ENCODE results near the gene NINJ1.

NINJ1 gene

DNA sequence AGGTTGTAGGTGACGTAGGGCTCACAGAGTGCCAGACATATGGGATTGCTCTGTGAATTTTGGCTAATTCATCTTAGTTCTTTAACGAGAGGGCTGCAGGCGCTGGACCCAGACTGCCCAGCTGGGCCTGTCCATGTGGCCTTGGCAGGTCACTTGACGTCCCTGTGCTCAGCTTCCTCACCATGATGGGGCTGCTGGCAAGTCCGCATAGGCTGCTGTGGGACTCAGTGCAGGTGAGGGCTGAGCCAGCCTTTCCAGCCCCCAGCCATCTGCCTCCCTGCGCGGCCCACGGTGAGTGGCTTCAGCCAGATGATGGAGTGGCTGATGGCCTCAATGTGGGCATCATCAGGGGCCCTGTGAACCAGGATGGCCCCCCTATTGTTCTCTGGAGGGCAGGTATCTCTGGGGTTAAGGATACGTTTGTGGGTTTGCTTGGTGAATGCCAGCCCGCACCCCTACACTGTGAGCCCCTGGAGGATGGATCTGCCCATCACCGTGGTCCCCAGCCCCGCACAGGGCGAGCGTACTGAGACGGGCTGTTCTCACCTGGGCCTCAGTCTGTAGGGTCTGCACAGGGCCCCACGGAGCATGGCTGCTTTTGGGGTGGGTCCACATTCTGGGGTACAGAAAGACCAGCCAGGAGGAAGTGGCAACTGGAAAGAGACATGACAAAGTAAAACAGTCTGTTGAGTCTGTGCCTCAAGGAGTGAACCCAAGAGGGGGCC is 34.3 kb downstream of the NINJ1 start:
- no peak for TF ChIP-seq ZNF274 (IDR thresholded peaks at IDR 0.05; ENCODE audit: low read depth, low read length)
- H3K4me3 ChIP-seq (ENCODE audit: low read length), result no peak overlapping the region

DNA sequence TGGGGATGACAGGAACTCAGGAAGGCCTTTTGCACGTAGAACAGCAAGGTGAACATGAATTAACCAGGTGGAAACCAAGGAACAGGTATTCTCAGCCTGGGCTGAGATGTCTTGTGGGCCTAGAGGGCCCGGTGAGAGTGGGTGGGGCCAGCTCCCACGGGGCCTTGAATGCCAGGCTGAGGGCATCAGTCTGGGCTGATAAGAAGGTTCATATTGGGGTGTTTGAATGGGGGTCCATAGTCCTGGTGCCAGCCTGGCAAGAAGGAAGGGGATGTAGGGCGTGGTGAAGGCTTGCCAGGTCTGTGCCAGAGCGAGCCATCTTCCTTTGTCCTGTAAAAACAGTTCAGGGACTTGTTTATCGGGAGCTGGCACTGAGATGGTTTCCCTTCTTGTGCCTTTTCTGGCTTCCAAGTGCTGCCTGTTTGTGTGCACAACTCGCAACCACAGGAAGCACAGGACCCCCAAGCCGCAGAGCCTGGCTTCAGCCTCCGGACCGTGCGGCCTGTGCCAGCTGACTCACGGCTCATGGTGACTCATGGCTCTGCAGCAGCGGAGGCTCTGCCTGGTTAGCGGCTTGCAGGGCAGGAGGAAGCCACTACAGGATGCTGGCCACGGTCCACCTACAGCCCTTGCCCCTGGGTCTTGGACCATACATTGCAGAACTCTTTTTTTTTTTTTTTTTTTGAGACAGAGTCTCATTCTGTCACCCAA is 35.7 kb downstream of the NINJ1 start:
- TF ChIP-seq ZNF274 (IDR thresholded peaks at IDR 0.05; ENCODE audit: low read depth, low read length), result no peak
- no peak overlapping the region; the same call in 1 of the 2 replicates for H3K4me3 ChIP-seq (ENCODE audit: low read length)

- TF ChIP-seq ZNF274 (IDR thresholded peaks at IDR 0.05; ENCODE audit: low read depth, low read length), result no peak
- peak overlapping the region; percentile 75; the same call in 1 of the 2 replicates for H3K4me3 ChIP-seq (ENCODE audit: low read length)
Observed at GRCh38 chr9:93097511-93098201, 36.4 kb downstream of the NINJ1 start.

- TF ChIP-seq ZNF274 (IDR thresholded peaks at IDR 0.05; ENCODE audit: low read depth, low read length), result no peak
- peak overlapping the region; percentile 75 for H3K4me3 ChIP-seq (ENCODE audit: low read length)
Observed at GRCh38 chr9:93096811-93097382, 37.2 kb downstream of the NINJ1 start.

- H3K4me3 ChIP-seq (ENCODE audit: low read length), result peak within 1 kb of the TSS; percentile 75
- TF ChIP-seq ZNF274 (IDR thresholded peaks at IDR 0.05; ENCODE audit: low read depth, low read length), result no peak
Observed at GRCh38 chr9:93096131-93096802, 37.8 kb downstream of the NINJ1 start, which contains the start of gene CARD19. Gene CARD19, plus strand, starts transcription at chr9:93096217. Its CDS starts 129 bp downstream, at chr9:93096346.

DNA sequence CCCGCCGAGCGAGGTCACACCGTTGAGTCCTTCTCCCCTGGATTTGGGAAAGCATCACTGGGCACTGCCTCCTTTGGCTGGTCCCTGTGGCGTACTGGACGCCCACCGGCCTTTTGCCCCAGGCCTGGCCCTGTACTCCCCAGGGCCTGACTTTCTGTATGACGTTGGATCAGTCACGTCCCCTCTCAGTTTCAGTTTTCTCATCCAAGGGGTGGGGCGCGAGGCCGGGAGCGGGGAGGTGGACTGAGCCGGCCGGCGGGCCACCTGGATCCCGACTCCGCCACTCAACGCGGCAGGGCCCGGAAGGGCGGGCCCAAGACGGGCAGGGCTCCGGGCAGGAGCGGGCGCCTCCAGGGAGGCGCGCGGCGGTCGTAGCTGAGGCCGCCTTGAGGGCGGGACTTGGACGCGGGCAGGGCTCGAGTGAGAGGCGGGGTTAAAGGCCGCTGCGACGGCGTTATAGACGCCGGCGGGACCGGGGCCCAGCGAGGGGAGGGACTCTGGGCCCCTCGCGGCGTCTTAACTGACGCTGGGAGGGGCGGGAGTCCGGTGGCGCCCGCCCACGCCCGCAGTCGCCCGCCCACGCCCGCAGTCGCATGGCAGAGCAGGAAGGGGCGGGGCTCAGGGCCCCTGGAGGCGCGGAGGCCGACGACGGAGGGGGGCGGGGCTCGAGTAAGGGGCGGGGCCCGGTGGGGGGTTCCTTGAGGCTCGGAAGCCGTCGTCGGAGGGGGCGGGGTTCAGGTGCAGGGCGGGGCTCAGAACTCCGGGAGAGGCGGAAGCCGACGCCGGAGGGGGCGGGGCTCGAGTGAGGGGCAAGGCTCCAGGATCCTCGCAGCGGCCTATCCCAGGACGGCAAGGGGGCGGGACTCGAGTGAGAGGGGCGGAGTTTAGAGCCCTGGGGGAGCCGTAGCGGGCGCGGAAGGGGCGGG is 38.6 kb downstream of the NINJ1 start:
- TF ChIP-seq ZNF274 (IDR thresholded peaks at IDR 0.05; ENCODE audit: low read depth, low read length), result no peak
- peak overlapping the region; percentile 46; the same call in 1 of the 2 replicates for H3K4me3 ChIP-seq (ENCODE audit: low read length)

DNA sequence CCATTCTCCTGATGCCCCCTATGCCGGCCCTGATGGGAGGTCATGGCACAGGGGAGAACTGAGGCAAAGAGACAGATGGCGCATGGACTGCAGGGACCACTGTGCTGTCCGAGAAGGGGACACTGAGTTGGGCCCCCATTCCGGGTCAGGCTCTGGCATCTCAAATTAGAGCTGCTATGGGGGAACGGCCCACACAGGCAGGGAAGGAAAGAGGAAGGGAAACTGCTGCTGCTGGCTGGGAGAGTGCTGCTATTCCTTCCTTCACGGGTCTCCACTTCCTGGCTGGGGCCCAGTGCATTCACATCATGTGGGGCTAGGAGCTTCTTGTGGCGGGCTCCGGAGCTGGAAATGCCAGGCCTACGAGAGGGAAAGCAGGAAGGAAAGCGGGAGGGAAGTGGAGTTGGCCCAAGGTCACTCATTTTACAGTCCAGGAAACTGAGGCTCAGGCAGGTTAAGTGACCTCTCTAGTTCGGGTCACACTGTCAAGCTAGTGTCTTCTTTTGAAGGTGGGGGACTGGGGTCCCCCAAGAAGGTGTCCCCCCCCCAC is 39.3 kb downstream of the NINJ1 start:
- TF ChIP-seq ZNF274 (IDR thresholded peaks at IDR 0.05; ENCODE audit: low read depth, low read length), result no peak
- H3K4me3 ChIP-seq (ENCODE audit: low read length), result peak overlapping the region; percentile 46; the same call in 1 of the 2 replicates

DNA sequence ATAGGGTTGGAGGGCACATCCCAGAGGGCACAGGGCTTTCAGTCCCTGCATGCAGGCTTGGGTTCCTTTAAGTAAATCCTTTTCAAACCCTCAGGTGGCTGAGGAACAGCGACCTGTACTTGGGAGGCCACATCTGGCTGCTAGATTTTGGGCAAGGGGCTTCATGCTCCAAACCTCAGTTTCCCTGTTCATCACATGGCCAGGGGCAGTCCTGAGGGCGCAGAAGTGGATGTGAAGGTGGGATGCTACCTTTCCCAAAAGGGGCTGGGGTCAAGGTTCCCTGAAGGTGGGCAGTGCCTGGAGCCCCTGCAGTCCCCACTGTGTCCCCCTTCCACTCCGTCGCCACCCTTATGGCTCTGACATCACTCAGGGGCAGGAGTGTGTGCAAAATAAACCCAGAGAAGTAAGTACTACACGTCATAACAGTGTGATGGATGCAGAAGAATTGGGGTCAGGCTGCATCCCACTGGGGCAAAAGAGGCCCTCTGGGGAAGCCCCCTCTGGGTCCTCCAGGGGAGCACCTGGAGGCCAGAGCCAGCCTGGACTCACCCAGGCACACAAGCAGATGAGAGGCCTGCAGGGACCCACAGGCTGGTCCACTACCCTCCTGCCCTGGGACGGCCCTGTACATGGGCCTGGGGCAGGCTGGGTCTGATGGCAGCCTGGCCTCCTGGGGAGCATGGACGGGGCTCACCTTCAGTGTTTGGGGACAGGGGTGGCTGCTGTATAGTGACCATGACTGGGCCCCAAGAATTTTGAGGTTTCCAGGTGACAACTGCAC is 40.0 kb downstream of the NINJ1 start:
- no peak for TF ChIP-seq ZNF274 (IDR thresholded peaks at IDR 0.05; ENCODE audit: low read depth, low read length)
- no peak overlapping the region; the same call in 1 of the 2 replicates for H3K4me3 ChIP-seq (ENCODE audit: low read length)

- no peak overlapping the region; the same call in 1 of the 2 replicates for H3K4me3 ChIP-seq (ENCODE audit: low read length)
- no peak for TF ChIP-seq ZNF274 (IDR thresholded peaks at IDR 0.05; ENCODE audit: low read depth, low read length)
Observed at GRCh38 chr9:93093127-93093876, 40.7 kb downstream of the NINJ1 start.

- TF ChIP-seq ZNF274 (IDR thresholded peaks at IDR 0.05; ENCODE audit: low read depth, low read length), result no peak
- no peak overlapping the region for H3K4me3 ChIP-seq (ENCODE audit: low read length)
Observed at GRCh38 chr9:93092251-93092991, 41.6 kb downstream of the NINJ1 start.
